Measurements from ENCODE around the gene HINT3.
"Not testable (repeated sequence)": the region's sequence is repeated elsewhere in the genome, so short reads cannot be mapped to it uniquely, and the experiment has no call there.

The HINT3 gene

DNA sequence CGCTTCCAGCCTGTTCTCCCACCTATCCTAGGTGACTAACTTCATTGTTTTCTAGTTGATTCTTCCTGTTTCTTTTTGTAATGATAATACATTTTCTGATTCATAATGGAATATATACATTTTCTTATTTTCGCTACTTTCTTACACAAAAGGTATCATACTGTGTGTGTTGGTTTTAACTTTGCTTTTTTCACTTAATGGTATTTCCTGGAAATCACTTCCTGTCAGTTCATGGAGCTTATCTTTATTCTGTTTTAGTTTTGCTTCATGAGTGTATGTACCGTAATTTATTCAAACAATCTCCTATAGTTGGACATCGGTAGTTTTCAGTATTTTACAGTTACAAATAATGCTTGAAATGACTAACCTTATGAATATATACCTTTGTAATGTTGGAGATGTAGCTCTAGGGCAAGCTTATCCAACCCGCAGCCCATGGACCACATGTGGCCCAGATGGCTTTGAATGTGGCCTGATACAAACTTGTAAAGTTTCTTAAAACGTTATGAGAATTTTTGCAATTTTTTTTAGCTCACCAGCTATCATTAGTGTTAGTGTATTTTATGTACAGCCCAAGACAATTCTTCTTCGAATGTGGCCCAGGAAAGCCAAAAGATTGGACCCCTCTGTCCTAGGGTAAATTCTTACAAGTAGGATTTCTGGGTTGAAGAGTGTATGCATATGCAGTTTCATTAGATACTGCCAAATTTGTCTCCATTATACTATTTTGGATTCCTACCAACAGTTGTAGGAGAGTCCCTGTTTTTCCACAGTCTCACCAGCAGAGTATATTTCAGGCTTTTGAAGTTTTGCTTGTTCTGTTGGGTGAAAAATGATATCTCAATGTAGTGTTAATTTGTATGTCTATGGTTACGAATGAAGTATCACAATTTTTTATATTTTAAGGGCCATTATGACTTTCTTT, 46.4 kb downstream of the HINT3 start:
- DNase-seq (ENCODE audit: low read depth in 2 of 2), result no peak

DNA sequence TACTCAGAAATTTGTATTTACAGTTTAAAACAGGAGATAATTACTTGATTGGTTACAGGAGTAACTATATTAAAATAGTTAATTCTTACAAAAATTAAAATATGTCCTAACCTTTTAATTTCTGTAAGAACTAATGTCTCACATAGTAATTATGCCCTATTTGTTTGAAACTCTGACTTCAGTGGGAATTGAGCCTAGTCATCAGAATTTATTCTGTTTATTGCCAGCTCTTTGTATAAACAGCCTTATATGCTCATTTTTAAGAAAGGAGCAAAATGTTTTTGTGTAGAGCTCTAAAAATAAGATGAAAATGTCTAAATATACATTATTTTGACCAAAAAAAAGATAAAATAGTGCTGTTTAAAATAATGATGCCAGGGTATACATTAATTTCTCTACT, 51.2 kb downstream of the HINT3 start:
- no peak for DNase-seq (ENCODE audit: low read depth in 2 of 2)

DNA sequence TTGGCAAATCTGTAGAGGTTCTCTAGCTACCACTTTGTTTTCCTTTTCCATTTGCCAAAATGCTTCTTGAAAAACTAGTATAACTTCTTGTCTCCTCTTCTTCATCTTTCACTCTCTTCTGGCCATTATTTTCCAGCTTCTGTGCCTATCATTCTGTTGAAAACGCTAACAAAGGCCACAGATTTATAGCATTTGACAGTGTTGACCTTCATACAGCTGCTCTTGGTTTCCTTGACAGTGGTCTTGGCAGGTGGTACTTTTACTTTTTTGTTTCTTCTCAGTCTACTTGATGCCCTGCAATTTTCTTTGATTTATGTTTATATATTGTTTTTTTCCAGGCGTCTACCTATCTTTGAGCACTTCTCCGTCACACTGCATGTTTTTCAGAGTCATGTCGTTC, 53.5 kb downstream of the HINT3 start:
- no peak for DNase-seq (ENCODE audit: low read depth in 2 of 2)

DNA sequence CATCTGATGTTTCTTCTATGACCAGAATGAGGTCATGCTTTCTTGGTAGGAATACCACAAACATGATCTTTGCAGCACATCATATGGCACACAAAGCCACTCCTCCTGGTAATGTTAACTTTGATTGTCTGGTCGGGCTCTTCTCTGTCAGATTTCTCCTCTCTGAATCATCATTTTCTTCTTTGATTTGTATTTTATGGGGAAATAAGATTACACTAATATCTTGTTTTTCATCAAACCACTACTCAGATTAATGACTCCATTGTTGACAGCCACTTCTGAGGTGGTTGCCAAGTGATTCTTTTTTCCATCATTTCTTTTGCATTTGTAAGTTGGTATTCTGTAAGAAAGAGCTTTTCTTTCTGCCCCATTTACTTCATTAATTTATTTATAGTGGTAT, 59.3 kb downstream of the HINT3 start:
- no peak for DNase-seq (ENCODE audit: low read depth in 2 of 2)

DNA sequence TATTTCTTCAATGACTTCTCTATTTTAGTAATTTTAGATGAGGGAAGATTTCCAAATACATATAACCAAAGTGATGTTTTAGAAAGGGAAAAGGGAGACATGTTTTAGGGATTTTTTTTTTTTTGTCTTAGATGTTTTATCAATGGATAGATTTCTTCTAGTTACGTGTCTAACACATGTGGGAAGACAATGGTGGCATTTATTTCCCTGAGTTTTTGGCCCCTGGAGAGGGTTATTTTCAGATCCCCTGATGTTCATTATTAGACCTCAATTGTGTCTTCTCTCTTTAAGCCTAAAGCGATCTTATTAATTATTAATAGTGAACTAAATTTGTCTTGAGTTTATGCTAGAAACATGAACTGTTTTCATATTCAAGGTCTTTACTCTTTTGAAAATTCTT, 60.0 kb downstream of the HINT3 start:
- DNase-seq (ENCODE audit: low read depth in 2 of 2), result no peak

DNA sequence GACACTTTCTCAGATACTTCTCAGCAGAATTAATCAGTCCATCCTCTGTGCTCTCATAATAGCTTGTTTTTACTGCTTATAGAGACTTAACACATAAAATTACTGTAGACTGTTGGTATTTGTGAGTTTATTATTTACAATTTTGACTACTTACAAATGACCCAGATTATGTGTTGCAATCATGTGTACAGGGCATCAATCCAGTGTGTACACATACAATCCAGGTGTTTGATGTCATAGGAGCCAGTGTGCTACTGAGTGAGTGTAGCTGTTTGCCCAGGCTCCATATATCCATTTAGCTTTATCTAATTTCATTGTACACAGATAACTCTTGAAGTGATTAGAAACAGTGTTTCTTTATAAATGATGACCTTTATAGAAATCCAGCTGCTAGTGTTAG, 61.1 kb downstream of the HINT3 start:
- no peak for DNase-seq (ENCODE audit: low read depth in 2 of 2)

DNA sequence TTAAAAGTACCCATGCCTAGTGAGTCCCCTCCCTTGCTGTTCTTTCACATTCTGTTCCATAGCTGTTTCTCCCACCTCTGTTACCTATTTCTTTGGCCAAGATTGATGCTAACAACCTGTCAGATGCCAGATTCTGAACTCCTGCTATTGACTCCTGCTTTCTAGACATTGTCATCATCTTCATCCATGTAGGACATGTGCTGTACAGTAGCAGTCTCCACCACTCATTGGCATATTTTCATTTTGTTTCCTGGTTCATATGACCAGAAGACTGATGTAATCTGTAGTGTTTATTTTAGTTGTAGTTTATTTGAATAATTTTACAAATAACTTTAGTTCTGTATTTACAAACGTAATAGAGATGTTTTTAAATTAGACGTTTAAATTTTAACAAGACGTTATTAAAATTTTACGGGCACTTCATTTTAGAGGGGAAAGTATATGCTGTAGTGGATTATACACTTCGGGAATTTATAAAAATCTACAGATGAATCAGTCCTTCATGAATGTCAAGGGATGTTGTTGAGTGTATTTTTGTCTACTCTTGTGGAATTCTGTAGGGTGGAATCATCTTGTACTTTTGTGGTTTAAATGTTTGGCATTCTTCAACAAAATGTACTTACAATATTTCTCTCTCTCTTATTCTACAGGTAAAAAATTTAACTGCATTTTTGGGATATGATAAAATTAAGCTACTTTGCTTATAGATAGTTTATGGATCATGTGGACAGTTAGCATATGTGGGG, 63.9 kb downstream of the HINT3 start:
- DNase-seq (ENCODE audit: low read depth in 2 of 2), result no peak

DNA sequence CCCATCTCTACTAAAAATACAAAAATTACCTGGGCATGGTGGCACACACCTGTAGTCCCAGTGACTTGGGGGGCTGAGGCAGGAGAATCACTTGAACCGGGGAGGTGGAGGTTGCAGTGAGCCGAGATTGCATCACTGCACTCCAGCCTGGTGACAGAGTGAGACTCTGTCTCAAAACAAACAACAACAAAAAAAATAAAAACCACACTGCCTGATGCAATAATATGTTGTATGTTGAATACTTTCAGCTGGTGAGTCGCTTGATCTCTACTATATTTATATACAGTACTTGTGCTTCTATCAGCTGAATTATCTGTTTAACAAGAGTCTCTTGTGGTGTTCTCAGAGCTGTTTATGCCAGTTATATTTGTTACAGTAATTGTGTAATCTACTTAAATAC, 66.9 kb downstream of the HINT3 start:
- not testable (repeated sequence) for DNase-seq (ENCODE audit: low read depth in 2 of 2)

DNA sequence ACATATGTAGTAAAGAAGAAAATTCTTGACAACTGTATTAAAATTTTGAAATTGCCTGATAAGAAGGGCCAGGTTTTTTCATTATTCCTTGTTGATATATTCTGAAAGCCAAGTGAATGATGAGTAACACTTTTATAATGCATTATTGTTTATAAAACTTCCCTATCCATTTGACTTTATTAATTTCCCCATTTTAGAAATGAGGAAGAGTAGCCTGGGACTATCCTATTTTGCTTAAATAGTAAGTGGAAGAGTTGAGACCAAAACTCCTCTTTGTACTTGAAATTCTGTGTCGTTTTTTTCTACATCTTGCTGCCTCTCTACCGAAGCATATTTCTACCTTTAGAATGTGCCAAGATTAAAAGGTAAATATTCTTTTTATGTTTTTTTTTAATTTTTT, 69.4 kb downstream of the HINT3 start:
- no peak for DNase-seq (ENCODE audit: low read depth in 2 of 2)

DNA sequence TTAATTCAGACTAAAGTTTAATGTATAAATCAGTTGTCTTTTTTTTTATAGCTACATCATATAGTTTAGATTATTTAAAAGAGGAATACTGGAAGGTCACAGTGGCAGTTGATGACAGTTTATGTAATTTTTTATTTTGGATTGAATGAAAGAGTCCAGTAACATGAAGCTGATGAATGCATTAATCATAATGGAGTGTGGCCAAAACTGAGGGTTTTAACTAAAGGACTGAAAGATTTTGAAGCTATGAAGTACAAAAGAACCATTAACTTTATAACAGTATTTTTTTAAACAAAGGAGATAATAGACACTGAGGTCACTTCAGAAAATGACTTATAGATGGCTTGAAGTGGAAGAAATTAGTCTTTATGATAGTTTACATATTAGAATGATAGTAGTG, 71.0 kb downstream of the HINT3 start:
- no peak for DNase-seq (ENCODE audit: low read depth in 2 of 2)

All from activated CD8-positive, alpha-beta memory T cell treated with anti-CD3 and anti-CD28 coated beads for 4 hours (primary cell).